Cardiac fibroblast (primary cell): ENCODE data around the gene FRMD4A.

Experiments
- DNase-seq, 2 donors: peaks; one replicate each; pipeline versions ENCODE4 v3.0.0 to v3.0.0-alpha.2; 2010; ENCODE audit warnings: low read depth in 2 of 2
- H3K4me3 ChIP-seq, 2 donors: replicated peaks in 1 of 2; 1 replicate in 1 of 2; 2 replicates in 1 of 2; pipeline ENCODE4 v1.5.1; 2011; ENCODE audit warnings: low read depth in 2 of 2, low read length in 2 of 2, mild to moderate bottlenecking in 2 of 2, moderate library complexity in 1 of 2
- CTCF ChIP-seq: IDR thresholded peaks from one replicate; pipeline ENCODE4 v1.5.1; 2011; ENCODE audit warnings: low read depth, mild to moderate bottlenecking, low read length, inconsistent platforms

The FRMD4A gene

GRCh38 chr10:13683017-13683416 is 647.7 kb downstream of the FRMD4A start:
- no peak overlapping the region for H3K4me3 ChIP-seq
- TF ChIP-seq CTCF, result no peak
- DNase-seq, result no peak

GRCh38 chr10:13681960-13682359 is 648.8 kb downstream of the FRMD4A start:
- DNase-seq, result no peak

GRCh38 chr10:13681528-13681927 is 649.2 kb downstream of the FRMD4A start:
- no peak overlapping the region for H3K4me3 ChIP-seq
- no peak for TF ChIP-seq CTCF
- DNase-seq, result no peak

More at GRCh38 chr10:13681960-13682359, 648.8 kb downstream of the FRMD4A start:
- H3K4me3 ChIP-seq, result no peak overlapping the region
- no peak for TF ChIP-seq CTCF

GRCh38 chr10:13681095-13681494 is 649.6 kb downstream of the FRMD4A start:
- no peak overlapping the region for H3K4me3 ChIP-seq
- no peak for DNase-seq
- no peak for TF ChIP-seq CTCF

- no peak for DNase-seq
- H3K4me3 ChIP-seq, result no peak overlapping the region
- no peak for TF ChIP-seq CTCF
Observed at GRCh38 chr10:13678101-13678843, 652.5 kb downstream of the FRMD4A start.

GRCh38 chr10:13674645-13675588 is 655.8 kb downstream of the FRMD4A start:
- no peak for TF ChIP-seq CTCF

More at GRCh38 chr10:13674645-13675588, 655.8 kb downstream of the FRMD4A start:
- no peak overlapping the region for H3K4me3 ChIP-seq
- peak in 1 of 2 donors; percentile 18 for DNase-seq
